ENCODE data around the gene PLCXD1. TPM values are rescaled to one million over a fixed set of nuclear protein-coding genes. Genes with fewer than 3 reads are reported as not detected.
"Not testable (repeated sequence)": the region's sequence is repeated elsewhere in the genome, so short reads cannot be mapped to it uniquely, and the experiment has no call there.

PLCXD1 gene
- total and polyA plus RNA-seq, 2 experiments from 2014 or later: 48.7 to 112 TPM

GRCh38 chrX:323721-324628 lies 42.8 kb downstream of the PLCXD1 start:
- peaks cover 6% of the 10 kb centered on the region; the same call in 2 of the 3 replicates for H3K4me1 Mint-ChIP-seq
- Histone ChIP-seq H4K20me1 (replicated peaks; ENCODE audit: insufficient read depth) (peaks cover 5% of the 10 kb centered on the region; the same call in 1 of the 2 replicates), H3K27ac (ENCODE audit: low read depth) (0 out of 2 replicates have a peak overlapping the region, but pooled peaks have one; percentile 66), H3K4me1 (ENCODE audit: insufficient read depth) (no peaks in the 10 kb centered on the region; the same call in 1 of the 2 replicates), H3F3A (replicated peaks; ENCODE audit: low read depth) (peaks cover 24% of the 10 kb centered on the region; the same call in 1 of the 2 replicates), H3K4me3 (peak overlapping the region; percentile 53), H3K79me2 (replicated peaks; ENCODE audit: insufficient read depth) (peaks cover 8% of the 10 kb centered on the region; the same call in 1 of the 2 replicates), H2AFZ (no peak overlapping the region), H3K9me2 (ENCODE audit: insufficient read depth) (no peaks in the 10 kb centered on the region), H3K27me3 (ENCODE audit: insufficient read depth) (no peaks in the 10 kb centered on the region), H3K4me2 (peak overlapping the region; percentile 86), H3K36me3 (ENCODE audit: insufficient read depth) (no peaks in the 10 kb centered on the region)
- ATAC-seq (peak; percentile 69), DNase-seq (ENCODE audit: low spot score) (peak; percentile 89)
- peaks cover 16% of the 10 kb centered on the region; the same call in 2 of the 3 replicates for H3K9me3 Mint-ChIP-seq
- peak overlapping the region; percentile 21; the same call in 2 of the 3 replicates for H3K4me3 Mint-ChIP-seq
- peaks cover 28% of the 10 kb centered on the region for H3K27me3 Mint-ChIP-seq (ENCODE audit: insufficient read depth, low read depth, poor library complexity)
- TF ChIP-seq POLR2AphosphoS5 (IDR thresholded peaks at IDR 0.05; ENCODE audit: low read depth) (peak; percentile 37), EZH2 (IDR thresholded peaks at IDR 0.05; ENCODE audit: low read depth, unreplicated experiment) (no peak), REST (IDR thresholded peaks at IDR 0.05; ENCODE audit: unreplicated experiment) (no peak), CTCF (conservative IDR thresholded peaks at IDR 0.05; ENCODE audit: low read depth in 2 of 2) (peak; percentile 46 to 72), ZNF331 (CRISPR knock-in tag; IDR thresholded peaks at IDR 0.05; ENCODE audit: low read depth) (no peak)
- peaks cover 7% of the 10 kb centered on the region; the same call in 1 of the 3 replicates for H3K36me3 Mint-ChIP-seq (ENCODE audit: low read depth)
- no peak overlapping the region; the same call in 1 of the 2 replicates for H3K27ac Mint-ChIP-seq

GRCh38 chrX:324664-325063 lies 43.5 kb downstream of the PLCXD1 start:
- H3K79me2 ChIP-seq (replicated peaks; ENCODE audit: insufficient read depth); H3K27ac Mint-ChIP-seq; H3K36me3 Mint-ChIP-seq (ENCODE audit: low read depth); H3K4me1 Mint-ChIP-seq; H3K4me1 ChIP-seq (ENCODE audit: insufficient read depth); H3K27me3 ChIP-seq (ENCODE audit: insufficient read depth); H3K9me2 ChIP-seq (ENCODE audit: insufficient read depth); ATAC-seq; H3K4me3 Mint-ChIP-seq; DNase-seq (ENCODE audit: low spot score); H4K20me1 ChIP-seq (replicated peaks; ENCODE audit: insufficient read depth); H2AFZ ChIP-seq; H3K36me3 ChIP-seq (ENCODE audit: insufficient read depth); H3K27ac ChIP-seq (ENCODE audit: low read depth): not testable (repeated sequence)
- Histone ChIP-seq H3F3A (replicated peaks; ENCODE audit: low read depth) (peaks cover 24% of the 10 kb centered on the region; the same call in 1 of the 2 replicates), H3K4me2 (peak overlapping the region; percentile 86; the same call in 1 of the 2 replicates), H3K4me3 (0 out of 2 replicates have a peak overlapping the region, but pooled peaks have one; percentile 53)
- peaks cover 20% of the 10 kb centered on the region; the same call in 2 of the 3 replicates for H3K9me3 Mint-ChIP-seq
- peaks cover 32% of the 10 kb centered on the region for H3K27me3 Mint-ChIP-seq (ENCODE audit: insufficient read depth, low read depth, poor library complexity)
